ENCODE results near the gene ASTN1.

Gene ASTN1

GRCh38 chr1:176839216-176839615 is 325.3 kb downstream of the ASTN1 start:
- H3K27ac ChIP-seq (ENCODE audit: low read length): no peak overlapping the region
- no peaks in the 10 kb centered on the region for H3K27me3 ChIP-seq (ENCODE audit: low read depth, low read length)
- no peaks in the 10 kb centered on the region for H3K4me1 ChIP-seq (ENCODE audit: control insufficient read depth in 1 of 2, insufficient read depth in 2 of 2, low read length in 2 of 2)
- no peaks in the 10 kb centered on the region for H3K9me3 ChIP-seq (ENCODE audit: control insufficient read depth in 1 of 2, low read length in 2 of 2)
- no peaks in the 10 kb centered on the region for H3K36me3 ChIP-seq (ENCODE audit: control insufficient read depth in 1 of 2, insufficient read depth in 2 of 2, low read length in 2 of 2)
- no peak overlapping the region for H3K4me3 ChIP-seq (ENCODE audit: low read depth in 1 of 2, low read length in 2 of 2)

DNA sequence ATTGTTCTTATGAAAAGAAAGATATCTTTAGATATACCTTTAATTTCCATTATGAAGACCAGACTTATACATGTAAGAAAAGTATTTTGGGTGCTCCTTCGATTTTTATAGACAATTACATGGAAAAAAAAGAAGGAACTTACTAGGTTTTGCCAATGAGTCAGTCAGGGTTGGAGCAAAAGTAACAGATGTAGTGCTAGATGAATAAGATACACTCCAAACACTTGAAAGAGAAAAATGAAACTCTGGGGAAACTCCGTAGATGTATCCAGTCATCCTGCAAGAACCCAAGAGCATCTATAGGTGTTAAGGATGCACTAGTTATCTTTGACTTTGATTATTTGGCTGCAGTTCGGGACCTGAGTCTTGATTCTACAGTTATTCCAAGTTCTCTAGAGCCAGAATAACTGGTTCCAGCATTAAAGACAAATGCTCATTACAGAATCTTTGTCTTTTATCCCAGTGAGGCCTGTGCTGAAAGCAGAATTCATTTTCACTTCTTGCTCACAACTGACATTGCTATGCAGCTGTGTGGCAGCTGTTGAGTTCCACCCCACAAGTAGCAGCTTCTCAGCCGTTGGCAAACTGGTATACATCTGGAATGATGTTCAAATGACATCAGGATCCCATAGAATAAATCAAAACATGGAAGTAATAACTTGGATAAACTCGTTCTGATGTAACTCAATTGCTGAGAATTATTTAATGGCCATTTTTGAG is 326.1 kb downstream of the ASTN1 start:
- no peaks in the 10 kb centered on the region for H3K27me3 ChIP-seq (ENCODE audit: low read depth, low read length)
- no peak overlapping the region for H3K27ac ChIP-seq (ENCODE audit: low read length)
- H3K4me1 ChIP-seq (ENCODE audit: control insufficient read depth in 1 of 2, insufficient read depth in 2 of 2, low read length in 2 of 2): no peaks in the 10 kb centered on the region
- H3K9me3 ChIP-seq (ENCODE audit: control insufficient read depth in 1 of 2, low read length in 2 of 2): no peaks in the 10 kb centered on the region
- no peak overlapping the region for H3K4me3 ChIP-seq (ENCODE audit: low read depth in 1 of 2, low read length in 2 of 2)
- no peaks in the 10 kb centered on the region for H3K36me3 ChIP-seq (ENCODE audit: control insufficient read depth in 1 of 2, insufficient read depth in 2 of 2, low read length in 2 of 2)

GRCh38 chr1:176837708-176838107 is 326.8 kb downstream of the ASTN1 start:
- Histone ChIP-seq H3K36me3 (ENCODE audit: control insufficient read depth in 1 of 2, insufficient read depth in 2 of 2, low read length in 2 of 2) (no peaks in the 10 kb centered on the region), H3K9me3 (ENCODE audit: control insufficient read depth in 1 of 2, low read length in 2 of 2) (no peaks in the 10 kb centered on the region), H3K27ac (ENCODE audit: low read length) (no peak overlapping the region), H3K4me1 (ENCODE audit: control insufficient read depth in 1 of 2, insufficient read depth in 2 of 2, low read length in 2 of 2) (no peaks in the 10 kb centered on the region), H3K27me3 (ENCODE audit: low read depth, low read length) (no peaks in the 10 kb centered on the region), H3K4me3 (ENCODE audit: low read depth in 1 of 2, low read length in 2 of 2) (no peak overlapping the region)

GRCh38 chr1:176831150-176831549 is 333.4 kb downstream of the ASTN1 start:
- no peaks in the 10 kb centered on the region for H3K9me3 ChIP-seq (ENCODE audit: control insufficient read depth in 1 of 2, low read length in 2 of 2)
- no peak overlapping the region for H3K4me3 ChIP-seq (ENCODE audit: low read depth in 1 of 2, low read length in 2 of 2)
- no peaks in the 10 kb centered on the region for H3K27me3 ChIP-seq (ENCODE audit: low read depth, low read length)
- H3K4me1 ChIP-seq (ENCODE audit: control insufficient read depth in 1 of 2, insufficient read depth in 2 of 2, low read length in 2 of 2): no peaks in the 10 kb centered on the region
- no peak overlapping the region for H3K27ac ChIP-seq (ENCODE audit: low read length)
- no peaks in the 10 kb centered on the region for H3K36me3 ChIP-seq (ENCODE audit: control insufficient read depth in 1 of 2, insufficient read depth in 2 of 2, low read length in 2 of 2)

DNA sequence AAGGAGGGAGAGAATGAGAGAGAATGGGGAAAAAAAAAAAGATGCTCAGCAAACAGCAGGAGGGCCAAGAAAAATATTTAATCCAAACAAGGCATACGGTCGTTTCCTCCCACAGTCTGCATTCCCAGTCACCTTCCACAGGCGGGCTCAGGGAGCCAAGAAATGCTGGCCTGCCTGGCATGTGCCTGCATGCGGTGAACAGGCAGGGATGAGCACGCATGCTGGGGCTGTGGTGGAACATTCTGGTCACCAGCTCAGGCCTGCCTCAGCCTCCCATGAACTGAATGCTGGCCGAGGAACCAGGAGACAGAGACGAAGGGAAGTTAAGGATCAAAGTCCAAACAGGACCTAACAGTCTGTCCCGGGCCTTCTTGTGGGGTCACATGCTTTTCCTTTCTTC is 335.3 kb downstream of the ASTN1 start:
- Histone ChIP-seq H3K4me3 (ENCODE audit: low read depth in 1 of 2, low read length in 2 of 2) (no peak overlapping the region), H3K9me3 (ENCODE audit: control insufficient read depth in 1 of 2, low read length in 2 of 2) (no peaks in the 10 kb centered on the region), H3K27me3 (ENCODE audit: low read depth, low read length) (no peaks in the 10 kb centered on the region), H3K27ac (ENCODE audit: low read length) (no peak overlapping the region), H3K4me1 (ENCODE audit: control insufficient read depth in 1 of 2, insufficient read depth in 2 of 2, low read length in 2 of 2) (no peaks in the 10 kb centered on the region), H3K36me3 (ENCODE audit: control insufficient read depth in 1 of 2, insufficient read depth in 2 of 2, low read length in 2 of 2) (no peaks in the 10 kb centered on the region)

DNA sequence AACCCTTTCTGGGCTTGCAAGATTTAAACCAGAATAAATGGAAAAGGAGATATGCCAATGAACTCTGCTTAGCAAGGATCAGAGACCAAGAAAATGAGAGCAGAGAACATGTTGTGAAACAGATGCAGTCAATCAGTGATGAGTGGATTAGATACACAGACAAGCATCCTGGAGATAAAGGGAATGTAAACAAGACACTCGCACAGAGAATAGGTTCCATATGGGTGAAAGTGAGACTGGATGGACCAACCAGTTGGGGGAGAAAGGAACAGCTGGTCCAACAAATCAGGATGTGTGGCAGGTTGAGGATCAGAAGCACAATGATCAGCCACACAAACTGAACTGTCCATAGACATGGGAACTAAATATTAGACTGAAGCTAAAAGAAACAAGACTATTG is 338.2 kb downstream of the ASTN1 start:
- Histone ChIP-seq H3K36me3 (ENCODE audit: control insufficient read depth in 1 of 2, insufficient read depth in 2 of 2, low read length in 2 of 2) (no peaks in the 10 kb centered on the region), H3K9me3 (ENCODE audit: control insufficient read depth in 1 of 2, low read length in 2 of 2) (no peaks in the 10 kb centered on the region), H3K27me3 (ENCODE audit: low read depth, low read length) (no peaks in the 10 kb centered on the region), H3K27ac (ENCODE audit: low read length) (no peak overlapping the region), H3K4me1 (ENCODE audit: control insufficient read depth in 1 of 2, insufficient read depth in 2 of 2, low read length in 2 of 2) (no peaks in the 10 kb centered on the region), H3K4me3 (ENCODE audit: low read depth in 1 of 2, low read length in 2 of 2) (no peak overlapping the region)

- H3K27ac ChIP-seq (ENCODE audit: low read length): no peak overlapping the region
- no peak overlapping the region for H3K4me3 ChIP-seq (ENCODE audit: low read depth in 1 of 2, low read length in 2 of 2)
- no peaks in the 10 kb centered on the region for H3K27me3 ChIP-seq (ENCODE audit: low read depth, low read length)
- no peaks in the 10 kb centered on the region for H3K4me1 ChIP-seq (ENCODE audit: control insufficient read depth in 1 of 2, insufficient read depth in 2 of 2, low read length in 2 of 2)
- no peaks in the 10 kb centered on the region for H3K36me3 ChIP-seq (ENCODE audit: control insufficient read depth in 1 of 2, insufficient read depth in 2 of 2, low read length in 2 of 2)
- H3K9me3 ChIP-seq (ENCODE audit: control insufficient read depth in 1 of 2, low read length in 2 of 2): no peaks in the 10 kb centered on the region
Measured at GRCh38 chr1:176820391-176821031, 344.0 kb downstream of the ASTN1 start.

GRCh38 chr1:176816232-176816631 is 348.3 kb downstream of the ASTN1 start:
- no peak overlapping the region for H3K4me3 ChIP-seq (ENCODE audit: low read depth in 1 of 2, low read length in 2 of 2)
- no peaks in the 10 kb centered on the region for H3K9me3 ChIP-seq (ENCODE audit: control insufficient read depth in 1 of 2, low read length in 2 of 2)
- no peaks in the 10 kb centered on the region for H3K27me3 ChIP-seq (ENCODE audit: low read depth, low read length)
- no peaks in the 10 kb centered on the region for H3K36me3 ChIP-seq (ENCODE audit: control insufficient read depth in 1 of 2, insufficient read depth in 2 of 2, low read length in 2 of 2)
- H3K27ac ChIP-seq (ENCODE audit: low read length): no peak overlapping the region
- no peaks in the 10 kb centered on the region for H3K4me1 ChIP-seq (ENCODE audit: control insufficient read depth in 1 of 2, insufficient read depth in 2 of 2, low read length in 2 of 2)

GRCh38 chr1:176815621-176816020 is 348.9 kb downstream of the ASTN1 start:
- Histone ChIP-seq H3K4me3 (ENCODE audit: low read depth in 1 of 2, low read length in 2 of 2) (no peak overlapping the region), H3K4me1 (ENCODE audit: control insufficient read depth in 1 of 2, insufficient read depth in 2 of 2, low read length in 2 of 2) (no peaks in the 10 kb centered on the region), H3K27me3 (ENCODE audit: low read depth, low read length) (no peaks in the 10 kb centered on the region), H3K9me3 (ENCODE audit: control insufficient read depth in 1 of 2, low read length in 2 of 2) (no peaks in the 10 kb centered on the region), H3K27ac (ENCODE audit: low read length) (no peak overlapping the region), H3K36me3 (ENCODE audit: control insufficient read depth in 1 of 2, insufficient read depth in 2 of 2, low read length in 2 of 2) (no peaks in the 10 kb centered on the region)

DNA sequence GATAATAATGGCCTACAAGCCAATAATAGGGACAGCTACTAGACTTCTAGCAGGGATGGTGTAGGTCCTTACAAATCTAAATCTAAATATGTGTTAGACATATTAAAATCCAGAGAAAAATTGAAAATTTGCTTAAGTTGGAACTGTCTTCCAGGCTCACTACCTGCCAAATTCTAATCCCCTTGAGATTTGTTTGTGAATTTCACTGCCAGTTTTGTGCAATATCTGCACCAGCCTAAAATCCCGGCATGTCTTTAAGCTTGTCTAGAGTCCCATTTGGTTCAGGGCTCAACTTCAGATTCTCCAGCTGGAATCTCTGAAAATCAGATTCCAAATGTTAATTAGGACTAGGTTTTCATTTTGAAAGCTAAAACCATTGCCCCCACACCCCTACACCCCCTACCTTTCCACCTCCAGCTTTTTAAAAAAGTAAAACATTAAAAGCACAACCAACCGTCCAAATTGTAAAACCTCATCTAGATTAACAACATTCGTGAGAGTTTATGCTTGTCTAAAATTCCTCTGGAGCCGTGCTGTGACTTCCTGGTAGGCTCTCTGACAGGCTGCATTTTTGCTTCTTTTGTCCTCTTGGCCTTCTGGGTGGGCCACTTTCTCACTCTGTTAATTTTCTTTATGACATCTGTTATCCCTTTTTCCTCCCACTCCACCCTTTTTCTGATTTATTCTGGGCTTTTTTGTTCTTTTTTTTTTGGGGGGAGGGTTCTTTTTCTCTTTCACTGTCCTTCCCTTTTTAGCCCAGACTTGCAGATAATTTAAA is 352.8 kb downstream of the ASTN1 start:
- Histone ChIP-seq H3K4me1 (ENCODE audit: control insufficient read depth in 1 of 2, insufficient read depth in 2 of 2, low read length in 2 of 2) (no peaks in the 10 kb centered on the region), H3K27me3 (ENCODE audit: low read depth, low read length) (no peaks in the 10 kb centered on the region), H3K27ac (ENCODE audit: low read length) (no peak overlapping the region), H3K4me3 (ENCODE audit: low read depth in 1 of 2, low read length in 2 of 2) (no peak overlapping the region), H3K9me3 (ENCODE audit: control insufficient read depth in 1 of 2, low read length in 2 of 2) (no peaks in the 10 kb centered on the region), H3K36me3 (ENCODE audit: control insufficient read depth in 1 of 2, insufficient read depth in 2 of 2, low read length in 2 of 2) (no peaks in the 10 kb centered on the region)

DNA sequence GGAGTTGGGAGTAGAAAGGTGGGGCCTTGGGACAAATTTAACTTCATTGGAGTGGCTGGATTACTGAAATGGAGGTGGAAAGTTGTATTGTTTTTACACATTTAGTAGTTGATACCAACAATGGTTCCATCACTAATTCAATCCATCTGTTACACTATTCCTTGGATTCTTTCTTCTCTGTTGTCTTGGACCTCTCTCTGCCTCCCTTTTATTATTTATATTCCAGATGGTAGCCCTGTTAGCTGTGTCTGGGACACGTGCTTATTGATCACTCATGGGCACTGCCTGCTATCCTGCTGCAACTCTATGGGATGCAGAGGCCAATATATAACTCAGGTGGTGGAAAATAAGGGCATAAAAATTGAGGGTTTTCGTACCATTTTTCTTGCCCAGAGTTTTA is 355.2 kb downstream of the ASTN1 start:
- no peak overlapping the region for H3K4me3 ChIP-seq (ENCODE audit: low read depth in 1 of 2, low read length in 2 of 2)
- H3K27ac ChIP-seq (ENCODE audit: low read length): no peak overlapping the region
- H3K9me3 ChIP-seq (ENCODE audit: control insufficient read depth in 1 of 2, low read length in 2 of 2): no peaks in the 10 kb centered on the region
- H3K4me1 ChIP-seq (ENCODE audit: control insufficient read depth in 1 of 2, insufficient read depth in 2 of 2, low read length in 2 of 2): no peaks in the 10 kb centered on the region
- H3K27me3 ChIP-seq (ENCODE audit: low read depth, low read length): no peaks in the 10 kb centered on the region
- H3K36me3 ChIP-seq (ENCODE audit: control insufficient read depth in 1 of 2, insufficient read depth in 2 of 2, low read length in 2 of 2): no peaks in the 10 kb centered on the region

Data from muscle layer of duodenum (tissue), 2 donors.